Astrocyte (in vitro differentiated cells and primary cell): ENCODE data around the gene APOA5. TPM values are rescaled to one million over a fixed set of nuclear protein-coding genes. Genes with fewer than 3 reads are reported as not detected.

Experiments
- DNase-seq: peaks from one replicate; pipeline ENCODE4 v3.0.0-alpha.2; 2010; ENCODE audit warnings: low read depth
- FAIRE-seq: peaks from 2 replicates; lab custom pipeline; 2011; peaks lifted over from hg19 to GRCh38; lab: Jason Lieb, UNC
- H2AFZ ChIP-seq: 2 replicates; pipeline ENCODE4 v1.6.0; 2012; ENCODE audit warnings: low read depth, low read length, inconsistent platforms
- H3K27ac ChIP-seq: 2 replicates; pipeline ENCODE4 v1.5.1; 2011; ENCODE audit warnings: low read depth, low read length, inconsistent platforms
- H3K27me3 ChIP-seq: 2 replicates; pipeline ENCODE4 v1.6.0; 2011; ENCODE audit warnings: low read length, inconsistent platforms; ENCODE audit not compliant: insufficient read depth
- H3K36me3 ChIP-seq: 2 replicates; pipeline ENCODE4 v1.5.1; 2011; ENCODE audit warnings: low read length, inconsistent platforms; ENCODE audit not compliant: insufficient read depth
- H3K4me1 ChIP-seq: 2 replicates; pipeline ENCODE4 v1.5.1; 2011; ENCODE audit warnings: low read length, inconsistent platforms; ENCODE audit not compliant: insufficient read depth
- H3K4me2 ChIP-seq: 2 replicates; pipeline ENCODE4 v1.6.0; 2012; ENCODE audit warnings: low read length, inconsistent platforms
- H3K4me3 ChIP-seq: 2 replicates; pipeline ENCODE4 v1.5.1; 2011; ENCODE audit warnings: low read depth, mild to moderate bottlenecking, low read length, inconsistent platforms; ENCODE audit not compliant: insufficient read depth
- H3K79me2 ChIP-seq: 2 replicates; pipeline ENCODE4 v1.6.0; 2012; ENCODE audit warnings: mild to moderate bottlenecking, low read length, inconsistent platforms; ENCODE audit not compliant: insufficient read depth
- H3K9ac ChIP-seq: 2 replicates; pipeline ENCODE4 v1.6.0; 2012; ENCODE audit warnings: mild to moderate bottlenecking, low read length, inconsistent platforms
- H3K9me3 ChIP-seq: 2 replicates; pipeline ENCODE4 v1.5.1; 2012; ENCODE audit warnings: low read depth, mild to moderate bottlenecking, low read length, inconsistent platforms; ENCODE audit not compliant: insufficient read depth
- H4K20me1 ChIP-seq: 2 replicates; pipeline ENCODE4 v1.6.0; 2012; ENCODE audit warnings: low read length, inconsistent platforms; ENCODE audit not compliant: insufficient read depth
- H3K27ac Mint-ChIP-seq: one replicate; pipeline ENCODE4 v1.8.0; 2021; ENCODE audit warnings: mild to moderate bottlenecking, mixed read lengths; ENCODE audit not compliant: unreplicated experiment
- H3K27me3 Mint-ChIP-seq: one replicate; pipeline ENCODE4 v1.8.0; 2021; ENCODE audit warnings: low read depth, mixed read lengths; ENCODE audit not compliant: unreplicated experiment
- H3K36me3 Mint-ChIP-seq: one replicate; pipeline ENCODE4 v1.8.0; 2021; ENCODE audit warnings: low read depth, mixed read lengths; ENCODE audit not compliant: unreplicated experiment
- H3K4me1 Mint-ChIP-seq: one replicate; pipeline ENCODE4 v1.8.0; 2021; ENCODE audit warnings: low read depth, mixed read lengths; ENCODE audit not compliant: unreplicated experiment
- H3K4me3 Mint-ChIP-seq: one replicate; pipeline ENCODE4 v1.8.0; 2021; ENCODE audit warnings: mild to moderate bottlenecking, moderate library complexity, mixed read lengths; ENCODE audit not compliant: unreplicated experiment
- H3K9me3 Mint-ChIP-seq: one replicate; pipeline ENCODE4 v1.8.0; 2021; ENCODE audit warnings: mild to moderate bottlenecking, mixed read lengths; ENCODE audit not compliant: unreplicated experiment
- CTCF ChIP-seq: IDR thresholded peaks from 2 replicates; pipeline ENCODE4 v1.5.1; 2011; ENCODE audit warnings: low read depth, mild to moderate bottlenecking, inconsistent platforms, low read length, moderate library complexity; ENCODE audit not compliant: insufficient read depth
- EZH2 ChIP-seq: IDR thresholded peaks from 2 replicates; pipeline ENCODE4 v1.6.1; 2012; ENCODE audit warnings: mild to moderate bottlenecking, low read length, inconsistent platforms; ENCODE audit not compliant: insufficient read depth
- total RNA-seq: library from RNA; stranded (reverse); gene quantifications from 2 replicates; pipeline ENCODE4 v1.2.1, GENCODE V29; 2021

APOA5 gene
- total RNA-seq, 1 donor from 2014 or later: not detected

GRCh38 chr11:116830184-116830912, 38.7 kb upstream of the APOA5 start:
- no peak overlapping the region for H2AFZ ChIP-seq
- no peaks in the 10 kb centered on the region for H3K9me3 ChIP-seq
- H3K4me1 Mint-ChIP-seq: no peaks in the 10 kb centered on the region

GRCh38 chr11:116829525-116830183, 38.0 kb upstream of the APOA5 start, which contains the start of gene APOC3:
APOC3 (plus strand) TSS chr11:116829907; CDS start chr11:116830583, 676 bp downstream.
- H3K4me3 ChIP-seq: no peak within 1 kb of the TSS
- Mint-ChIP-seq H3K9me3 (no peaks in the 10 kb centered on the region), H3K27me3 (peaks cover 32% of the 10 kb centered on the region), H3K27ac (peak within 1 kb of the TSS; percentile 41), H3K36me3 (no peaks in the 10 kb centered on the region), H3K4me3 (no peak within 1 kb of the TSS), H3K4me1 (no peaks in the 10 kb centered on the region)
- H3K27me3 ChIP-seq: no peaks in the 10 kb centered on the region
- H4K20me1 ChIP-seq: no peaks in the 10 kb centered on the region
- no peaks in the 10 kb centered on the region for H3K4me1 ChIP-seq
- no peak for DNase-seq
- H3K9ac ChIP-seq: no peak within 1 kb of the TSS
- no peak within 1 kb of the TSS for H2AFZ ChIP-seq
- no peaks in the 10 kb centered on the region for H3K79me2 ChIP-seq
- H3K27ac ChIP-seq: no peak within 1 kb of the TSS
- no peak within 1 kb of the TSS for H3K4me2 ChIP-seq
- no peak for FAIRE-seq
- TF ChIP-seq CTCF (no peak), EZH2 (no peak)
- no peaks in the 10 kb centered on the region for H3K9me3 ChIP-seq
- H3K36me3 ChIP-seq: no peaks in the 10 kb centered on the region

More at GRCh38 chr11:116830184-116830912, 38.7 kb upstream of the APOA5 start:
- Histone ChIP-seq H3K4me3 (no peak overlapping the region), H3K79me2 (no peaks in the 10 kb centered on the region), H3K27me3 (no peaks in the 10 kb centered on the region), H3K27ac (no peak overlapping the region), H3K4me1 (peaks cover 2% of the 10 kb centered on the region), H3K4me2 (no peak overlapping the region), H3K36me3 (no peaks in the 10 kb centered on the region), H4K20me1 (no peaks in the 10 kb centered on the region), H3K9ac (no peak overlapping the region)
- no peaks in the 10 kb centered on the region for H3K9me3 Mint-ChIP-seq
- peaks cover 36% of the 10 kb centered on the region for H3K27me3 Mint-ChIP-seq
- H3K27ac Mint-ChIP-seq: no peak overlapping the region
- no peaks in the 10 kb centered on the region for H3K36me3 Mint-ChIP-seq
- FAIRE-seq (no peak), DNase-seq (no peak)
- TF ChIP-seq CTCF (no peak), EZH2 (no peak)
- H3K4me3 Mint-ChIP-seq: no peak overlapping the region
